CD14-positive monocyte (primary cell): ENCODE results near the gene ZNF837. TPM values are rescaled to one million over a fixed set of nuclear protein-coding genes. Genes with fewer than 3 reads are reported as not detected.

Experiments used
- DNase-seq, 3 donors: peaks; one replicate each; pipeline ENCODE4 v3.0.0-alpha.2; 2011 to 2022
- H2AFZ ChIP-seq: 2 replicates; pipeline ENCODE4 v1.6.0; 2012; ENCODE audit warnings: mild to moderate bottlenecking, low read depth, low read length, inconsistent platforms; ENCODE audit not compliant: insufficient read depth, poor library complexity, severe bottlenecking
- H3K27ac ChIP-seq, 2 donors: 1 replicate in 1 of 2; 2 replicates in 1 of 2; pipeline ENCODE4 v1.5.1; 2012 to 2013; ENCODE audit warnings: low read length in 2 of 2, control low read depth in 1 of 2, inconsistent platforms in 1 of 2, low read depth in 1 of 2, mild to moderate bottlenecking in 1 of 2
- H3K27me3 ChIP-seq, 2 donors: one replicate each; pipeline versions ENCODE4 v1.6.0 to v1.6.1; 2011 to 2013; ENCODE audit warnings: low read length in 2 of 2; ENCODE audit not compliant: control insufficient read depth in 2 of 2, insufficient read depth in 2 of 2
- H3K36me3 ChIP-seq, 2 donors: replicated peaks in 1 of 2; 1 replicate in 1 of 2; 2 replicates in 1 of 2; pipeline versions ENCODE4 v1.5.1 to v1.6.1; 2012 to 2013; ENCODE audit warnings: low read length in 2 of 2, control low read depth in 1 of 2, inconsistent platforms in 1 of 2, mild to moderate bottlenecking in 1 of 2; ENCODE audit not compliant: insufficient read depth in 2 of 2, control insufficient read depth in 1 of 2
- H3K4me1 ChIP-seq, 2 donors: 1 replicate in 1 of 2; 2 replicates in 1 of 2; pipeline versions ENCODE4 v1.5.1 to v1.6.1; 2012 to 2013; ENCODE audit warnings: low read length in 2 of 2, control low read depth in 1 of 2, inconsistent platforms in 1 of 2, mild to moderate bottlenecking in 1 of 2, moderate library complexity in 1 of 2; ENCODE audit not compliant: insufficient read depth in 2 of 2, control insufficient read depth in 1 of 2
- H3K4me2 ChIP-seq: replicated peaks from 2 replicates; pipeline ENCODE3; 2012; ENCODE audit warnings: low read length, moderate library complexity, mild to moderate bottlenecking; ENCODE audit not compliant: poor library complexity, severe bottlenecking; ENCODE audit errors: extremely low read depth
- H3K4me3 ChIP-seq, 3 experiments: fragments of 200-600 bp in 1 of 3; sonication (generic) in 1 of 3; replicated peaks in 1 of 3; 1 replicate in 2 of 3; 2 replicates in 1 of 3; pipeline ENCODE4 v1.5.1; 2011 to 2013; ENCODE audit warnings: low read length in 3 of 3, mild to moderate bottlenecking in 3 of 3, control low read depth in 2 of 3, low read depth in 2 of 3, inconsistent platforms in 1 of 3, moderate library complexity in 1 of 3
- H3K79me2 ChIP-seq: 2 replicates; pipeline ENCODE4 v1.6.0; 2012; ENCODE audit warnings: mild to moderate bottlenecking, control low read depth, inconsistent platforms, low read length, moderate library complexity; ENCODE audit not compliant: insufficient read depth
- H3K9ac ChIP-seq: 2 replicates; pipeline ENCODE4 v1.6.0; 2017; ENCODE audit warnings: low read length, mild to moderate bottlenecking; ENCODE audit not compliant: insufficient read depth, poor library complexity, severe bottlenecking
- H3K9me3 ChIP-seq, 2 donors: replicated peaks in 1 of 2; 1 replicate in 1 of 2; 2 replicates in 1 of 2; pipeline versions ENCODE4 v1.5.1 to v1.6.1; 2012 to 2013; ENCODE audit warnings: low read length in 2 of 2, control low read depth in 1 of 2; ENCODE audit not compliant: control insufficient read depth in 1 of 2, insufficient read depth in 1 of 2
- H4K20me1 ChIP-seq: 2 replicates; pipeline ENCODE4 v1.6.0; 2012; ENCODE audit warnings: mild to moderate bottlenecking, low read length, control low read depth, moderate library complexity; ENCODE audit not compliant: insufficient read depth
- H3K27ac Mint-ChIP-seq, 7 donors: one replicate each; pipeline ENCODE4 v1.8.0; 2020; ENCODE audit warnings: mild to moderate bottlenecking in 7 of 7, mixed read lengths in 7 of 7, moderate library complexity in 6 of 7, inconsistent platforms in 2 of 7
- H3K27me3 Mint-ChIP-seq, 3 donors: one replicate each; pipeline ENCODE4 v1.8.0; 2021 to 2022; ENCODE audit warnings: low read depth in 3 of 3, mild to moderate bottlenecking in 3 of 3, mixed read lengths in 3 of 3, moderate library complexity in 3 of 3, inconsistent platforms in 1 of 3
- H3K36me3 Mint-ChIP-seq, 2 donors: one replicate each; pipeline ENCODE4 v1.8.0; 2020; ENCODE audit warnings: mixed read lengths in 2 of 2, inconsistent platforms in 1 of 2, mild to moderate bottlenecking in 1 of 2
- H3K4me1 Mint-ChIP-seq: one replicate; pipeline ENCODE4 v1.8.0; 2020; ENCODE audit warnings: mild to moderate bottlenecking, mixed read lengths
- H3K4me3 Mint-ChIP-seq, 2 donors: one replicate each; pipeline ENCODE4 v1.8.0; 2020; ENCODE audit warnings: mild to moderate bottlenecking in 2 of 2, mixed read lengths in 2 of 2, moderate library complexity in 1 of 2
- H3K9me3 Mint-ChIP-seq, 7 donors: one replicate each; pipeline ENCODE4 v1.8.0; 2020 to 2022; ENCODE audit warnings: mixed read lengths in 7 of 7, mild to moderate bottlenecking in 6 of 7, moderate library complexity in 6 of 7, inconsistent platforms in 2 of 7
- WGBS: methylation state at CpG from one replicate; pipeline ENCODE4 v1.1.5; 2013; ENCODE audit warnings: missing lambda C conversion rate; ENCODE audit not compliant: insufficient coverage; 5-methylcytosine and 5-hydroxymethylcytosine counted together
- intact Hi-C, 2 donors: fragments of 100-400 bp; cut with micrococcal nuclease; formaldehyde crosslinking; loops; one replicate each; pipeline versions ENCODE4 v1.15.0 to v1.15.1; 2023
- polyA plus RNA-seq, 3 donors: library from polyadenylated mRNA; depleted of rRNA in 1 of 3; unstranded in 2 of 3; stranded (reverse) in 1 of 3; fragments of 300-500 nt in 2 of 3; fragments of >200 nt in 1 of 3; fragmentation: Illumina TruSeq in 2 of 3; gene quantifications; 1 replicate in 2 of 3; 2 replicates in 1 of 3; pipeline ENCODE4 v1.2.3, GENCODE V29; 2012 to 2021
- TF ChIP-seq, protein P1 (sequence below): fragments of 200-600 bp; IDR thresholded peaks from one replicate; pipeline ENCODE4 v1.8.0; 2022; ENCODE audit warnings: antibody characterized with exemption, mild to moderate bottlenecking

ZNF837 gene
- polyA plus RNA-seq, 3 donors: 0.13 to 0.72 (median 0.33) TPM

DNA sequence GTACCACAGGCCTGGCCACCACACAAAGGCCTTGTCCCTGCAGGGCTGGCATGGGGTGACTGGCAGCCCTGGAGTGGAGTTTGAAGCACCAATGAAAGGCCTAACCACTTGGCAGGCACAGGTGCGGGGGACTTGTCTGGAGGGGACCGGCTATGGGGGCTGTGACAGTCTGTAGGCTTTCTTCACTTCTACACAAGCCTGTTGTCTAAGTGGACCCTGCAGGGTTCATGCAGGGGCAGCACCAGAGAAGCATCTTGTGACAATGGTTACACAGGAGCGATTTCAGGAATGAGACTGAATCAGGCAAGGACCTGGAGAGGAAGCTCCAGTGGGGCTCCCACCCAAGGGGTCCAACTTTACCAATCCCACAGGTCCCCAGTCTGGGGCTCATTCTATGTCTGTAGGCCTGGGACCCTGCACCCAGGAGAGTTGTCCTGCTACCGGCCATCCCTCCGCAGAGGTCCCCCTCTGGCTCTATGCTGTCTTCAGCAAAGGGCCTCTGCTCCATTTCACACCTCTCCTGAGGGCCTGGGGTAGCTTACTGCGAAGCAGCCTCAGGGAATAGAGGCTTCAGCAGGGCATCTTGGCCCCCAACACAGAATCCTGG, 2.3 kb upstream of the ZNF837 start:
- intact Hi-C loops: no loop called here

DNA sequence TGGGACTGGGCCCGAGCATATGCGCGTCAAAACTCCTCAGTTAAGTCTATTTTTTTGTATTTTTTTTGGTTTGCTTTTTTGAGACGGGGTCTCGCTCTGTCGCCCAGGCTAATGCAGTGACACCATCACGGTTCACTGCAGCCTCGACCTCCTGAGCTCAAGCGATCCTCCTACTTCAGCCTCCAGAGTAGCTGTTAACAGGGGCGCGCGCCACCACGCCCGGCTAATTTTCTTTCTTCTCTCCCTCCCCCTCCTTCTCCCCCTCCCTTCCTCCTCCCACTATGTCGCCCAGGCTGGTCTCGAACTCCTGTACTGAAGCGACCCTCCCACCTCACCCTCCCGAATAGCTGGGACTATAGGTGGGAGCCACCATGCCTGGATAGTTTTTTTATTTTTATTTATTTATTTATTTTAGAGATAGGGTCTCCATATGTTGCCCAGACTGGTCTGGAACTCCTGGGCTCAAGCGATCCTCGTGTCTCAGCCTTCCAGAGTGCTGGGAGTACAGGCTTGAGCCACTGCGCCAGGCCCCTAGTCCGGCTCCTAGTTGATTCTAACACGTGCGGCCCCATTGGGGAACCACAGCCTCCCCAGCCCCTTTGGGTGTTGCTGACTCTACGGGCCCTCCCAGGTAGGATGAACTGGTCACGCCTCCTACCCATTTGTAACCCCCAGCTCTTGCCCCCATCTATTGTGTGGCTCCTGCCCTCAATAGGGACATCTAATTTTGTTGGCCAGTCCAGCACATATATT, 806 bp upstream of the ZNF837 start:
- Mint-ChIP-seq H3K4me1 (peaks cover 32% of the 10 kb centered on the region), H3K27me3 (peaks cover 0 to 2% (median 0%) of the 10 kb centered on the region in 3 donors), H3K9me3 (peaks cover 0 to 3% (median 0%) of the 10 kb centered on the region in 7 donors), H3K4me3 (peak overlapping the region; percentile 82 to 90), H3K27ac (peak overlapping the region; percentile 78 to 98 (median 95)), H3K36me3 (peaks cover 0 to 3% of the 10 kb centered on the region in 2 donors)
- Histone ChIP-seq H2AFZ (peak overlapping the region; percentile 99), H3K36me3 (no peaks in the 10 kb centered on the region), H4K20me1 (no peaks in the 10 kb centered on the region), H3K4me3 (peak overlapping the region; percentile 54 to 86 (median 78)), H3K27ac (peak overlapping the region; percentile 81 to 95), H3K9me3 (no peaks in the 10 kb centered on the region), H3K4me2 (peak overlapping the region; percentile 95), H3K4me1 (peaks cover 33 to 39% of the 10 kb centered on the region in 2 donors), H3K9ac (peak overlapping the region; percentile 80), H3K27me3 (no peaks in the 10 kb centered on the region), H3K79me2 (no peaks in the 10 kb centered on the region)
- intact Hi-C loops: loop anchor here (2.0 kb wide), 2 partner anchors 55 to 199 kb away; partner anchors contain the start of genes ZSCAN22 (in 2 of the 2) and ZNF274 (in 1 of the 2)
- WGBS: 66% methylated on average over 12 of the region's 26 CpGs
- DNase-seq: no peak
- TF ChIP-seq, protein P1, sequence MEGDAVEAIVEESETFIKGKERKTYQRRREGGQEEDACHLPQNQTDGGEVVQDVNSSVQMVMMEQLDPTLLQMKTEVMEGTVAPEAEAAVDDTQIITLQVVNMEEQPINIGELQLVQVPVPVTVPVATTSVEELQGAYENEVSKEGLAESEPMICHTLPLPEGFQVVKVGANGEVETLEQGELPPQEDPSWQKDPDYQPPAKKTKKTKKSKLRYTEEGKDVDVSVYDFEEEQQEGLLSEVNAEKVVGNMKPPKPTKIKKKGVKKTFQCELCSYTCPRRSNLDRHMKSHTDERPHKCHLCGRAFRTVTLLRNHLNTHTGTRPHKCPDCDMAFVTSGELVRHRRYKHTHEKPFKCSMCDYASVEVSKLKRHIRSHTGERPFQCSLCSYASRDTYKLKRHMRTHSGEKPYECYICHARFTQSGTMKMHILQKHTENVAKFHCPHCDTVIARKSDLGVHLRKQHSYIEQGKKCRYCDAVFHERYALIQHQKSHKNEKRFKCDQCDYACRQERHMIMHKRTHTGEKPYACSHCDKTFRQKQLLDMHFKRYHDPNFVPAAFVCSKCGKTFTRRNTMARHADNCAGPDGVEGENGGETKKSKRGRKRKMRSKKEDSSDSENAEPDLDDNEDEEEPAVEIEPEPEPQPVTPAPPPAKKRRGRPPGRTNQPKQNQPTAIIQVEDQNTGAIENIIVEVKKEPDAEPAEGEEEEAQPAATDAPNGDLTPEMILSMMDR: no peak

More for the DNA sequence above, 2.3 kb upstream of the ZNF837 start:
- no peak overlapping the region for H3K9ac ChIP-seq
- TF ChIP-seq, protein P1: no peak
- peaks cover 40% of the 10 kb centered on the region for H3K4me1 Mint-ChIP-seq
- no peak overlapping the region for H2AFZ ChIP-seq
- no peak overlapping the region for H3K27ac ChIP-seq
- no peaks in the 10 kb centered on the region for H3K27me3 ChIP-seq
- H3K36me3 ChIP-seq: peaks cover 0 to under 1% of the 10 kb centered on the region in 2 donors
- peaks cover 44 to 52% of the 10 kb centered on the region in 2 donors for H3K4me1 ChIP-seq
- no peak overlapping the region for H3K4me3 Mint-ChIP-seq
- peaks cover 10% of the 10 kb centered on the region for H3K79me2 ChIP-seq
- H3K27me3 Mint-ChIP-seq: peaks cover 0 to 2% (median 0%) of the 10 kb centered on the region in 3 donors
- H3K9me3 Mint-ChIP-seq: peaks cover 0 to 3% (median 0%) of the 10 kb centered on the region in 7 donors
- no peak overlapping the region for H3K4me2 ChIP-seq
- peaks cover 3 to 6% of the 10 kb centered on the region in 2 donors for H3K36me3 Mint-ChIP-seq
- 75% methylated on average over 2 of the region's 6 CpGs for WGBS
- H3K9me3 ChIP-seq: no peaks in the 10 kb centered on the region
- H4K20me1 ChIP-seq: no peaks in the 10 kb centered on the region
- no peak overlapping the region for H3K27ac Mint-ChIP-seq
- no peak overlapping the region for H3K4me3 ChIP-seq
- no peak for DNase-seq
